ENCODE data around the gene SYNPR.

GRCh38 chr3:63290686-63291085, 12.6 kb downstream of the SYNPR start:
- TF ChIP-seq TSHZ2 (CRISPR knock-in tag; IDR thresholded peaks at IDR 0.05) (no peak), TOX (CRISPR knock-in tag; IDR thresholded peaks at IDR 0.05; ENCODE audit: borderline replicate concordance) (no peak), ZFP30 (CRISPR knock-in tag; IDR thresholded peaks at IDR 0.05) (no peak), PATZ1 (CRISPR knock-in tag; IDR thresholded peaks at IDR 0.05; ENCODE audit: borderline replicate concordance) (no peak), SNAI2 (CRISPR knock-in tag; IDR thresholded peaks at IDR 0.05) (no peak), OSR1 (CRISPR knock-in tag; IDR thresholded peaks at IDR 0.05) (no peak), ZC3H10 (CRISPR knock-in tag; IDR thresholded peaks at IDR 0.05) (no peak), ZNF565 (CRISPR knock-in tag; conservative IDR thresholded peaks at IDR 0.05; ENCODE audit: low read depth) (no peak)

All from SK-N-SH treated with all-trans-retinoic acid at 6 μM for 48 hours (cell line).